ENCODE measurements around the gene CES5A.
A peak's percentile ranks its signal among the peaks of the same experiment; 100 is the strongest.
"Not testable (repeated sequence)": the region's sequence is repeated elsewhere in the genome, so short reads cannot be mapped to it uniquely, and the experiment has no call there.

The CES5A gene

GRCh38 chr16:55875273-55875672 is at the start of gene CES5A:
Gene CES5A, minus strand, starts transcription at chr16:55875373. Its CDS starts 152 bp downstream, at chr16:55875221.
- no peak for DNase-seq

GRCh38 chr16:55922662-55923061 is 47.5 kb upstream of the CES5A start:
- DNase-seq = no peak

- no peak for DNase-seq
Measured at GRCh38 chr16:55917373-55918160, 42.4 kb upstream of the CES5A start.

GRCh38 chr16:55915096-55915827 is 40.1 kb upstream of the CES5A start:
- no peak for DNase-seq

GRCh38 chr16:55914383-55914782 is 39.2 kb upstream of the CES5A start:
- no peak for DNase-seq

GRCh38 chr16:55913716-55914115 is 38.5 kb upstream of the CES5A start:
- no peak for DNase-seq

GRCh38 chr16:55913121-55913520 is 37.9 kb upstream of the CES5A start:
- DNase-seq = not testable (repeated sequence)

GRCh38 chr16:55912022-55912421 is 36.8 kb upstream of the CES5A start:
- no peak for DNase-seq

GRCh38 chr16:55911616-55912015 is 36.4 kb upstream of the CES5A start:
- DNase-seq = no peak

- DNase-seq = no peak
Measured at GRCh38 chr16:55909876-55910275, 34.7 kb upstream of the CES5A start.

GRCh38 chr16:55908641-55909040 is 33.5 kb upstream of the CES5A start:
- DNase-seq = no peak

- DNase-seq = no peak
Measured at GRCh38 chr16:55907661-55908060, 32.5 kb upstream of the CES5A start.

GRCh38 chr16:55906123-55906522 is 30.9 kb upstream of the CES5A start:
- no peak for DNase-seq

- no peak for DNase-seq
Measured at GRCh38 chr16:55905651-55906050, 30.5 kb upstream of the CES5A start.

GRCh38 chr16:55901566-55902217 is 26.5 kb upstream of the CES5A start:
- peak; percentile 51 for DNase-seq

- no peak for DNase-seq
Measured at GRCh38 chr16:55900616-55901393, 25.6 kb upstream of the CES5A start.

- DNase-seq = no peak
Measured at GRCh38 chr16:55899857-55900256, 24.7 kb upstream of the CES5A start.

GRCh38 chr16:55898592-55898991 is 23.4 kb upstream of the CES5A start:
- DNase-seq = no peak

- DNase-seq = no peak
Measured at GRCh38 chr16:55892821-55893220, 17.6 kb upstream of the CES5A start.

GRCh38 chr16:55889518-55889917 is 14.3 kb upstream of the CES5A start:
- DNase-seq = no peak

- no peak for DNase-seq
Measured at GRCh38 chr16:55888546-55888945, 13.4 kb upstream of the CES5A start.

- no peak for DNase-seq
Measured at GRCh38 chr16:55876854-55877253, 1.7 kb upstream of the CES5A start.

- no peak for DNase-seq
Measured at GRCh38 chr16:55873122-55873521, 2.1 kb downstream of the CES5A start.

All from NCI-H1092 treated with DMSO at 0.1 percent for 48 hours (cell line).